ENCODE results near the gene TADA2B.

Gene TADA2B

GRCh38 chr4:7042503-7043283, 479 bp upstream of the TADA2B start:
- peak overlapping the region; percentile 91 for H3K4me3 ChIP-seq (ENCODE audit: low read length)
- H3K4me1 ChIP-seq (ENCODE audit: control insufficient read depth, insufficient read depth, low read length): peaks cover 34% of the 10 kb centered on the region
- H3K36me3 ChIP-seq (ENCODE audit: control insufficient read depth, insufficient read depth, low read length, severe bottlenecking): no peaks in the 10 kb centered on the region
- peak overlapping the region; percentile 87 for H3K9ac ChIP-seq (ENCODE audit: low read length)
- no peaks in the 10 kb centered on the region for H3K9me3 ChIP-seq (ENCODE audit: control insufficient read depth, low read length)
- H3K27me3 ChIP-seq (replicated peaks; ENCODE audit: control insufficient read depth, insufficient read depth, low read length): no peaks in the 10 kb centered on the region
- DNase-seq (ENCODE audit: low read depth): peak; percentile 99

GRCh38 chr4:7044137-7044930, 1.2 kb downstream of the TADA2B start:
- DNase-seq (ENCODE audit: low read depth): peak; percentile 34
- Histone ChIP-seq H3K9me3 (ENCODE audit: control insufficient read depth, low read length) (no peaks in the 10 kb centered on the region), H3K9ac (ENCODE audit: low read length) (peak overlapping the region; percentile 97), H3K4me1 (ENCODE audit: control insufficient read depth, insufficient read depth, low read length) (peaks cover 34% of the 10 kb centered on the region), H3K4me3 (ENCODE audit: low read length) (peak overlapping the region; percentile 91), H3K27me3 (replicated peaks; ENCODE audit: control insufficient read depth, insufficient read depth, low read length) (no peaks in the 10 kb centered on the region), H3K36me3 (ENCODE audit: control insufficient read depth, insufficient read depth, low read length, severe bottlenecking) (no peaks in the 10 kb centered on the region)

GRCh38 chr4:7045553-7045952, 2.4 kb downstream of the TADA2B start:
- H3K4me3 ChIP-seq (ENCODE audit: low read length): no peak overlapping the region
- no peak overlapping the region for H3K9ac ChIP-seq (ENCODE audit: low read length)
- peaks cover 34% of the 10 kb centered on the region for H3K4me1 ChIP-seq (ENCODE audit: control insufficient read depth, insufficient read depth, low read length)
- H3K27me3 ChIP-seq (replicated peaks; ENCODE audit: control insufficient read depth, insufficient read depth, low read length): no peaks in the 10 kb centered on the region
- H3K9me3 ChIP-seq (ENCODE audit: control insufficient read depth, low read length): no peaks in the 10 kb centered on the region
- H3K36me3 ChIP-seq (ENCODE audit: control insufficient read depth, insufficient read depth, low read length, severe bottlenecking): no peaks in the 10 kb centered on the region
- no peak for DNase-seq (ENCODE audit: low read depth)

- H3K27me3 ChIP-seq (replicated peaks; ENCODE audit: control insufficient read depth, insufficient read depth, low read length): no peaks in the 10 kb centered on the region
- no peak for DNase-seq (ENCODE audit: low read depth)
- no peaks in the 10 kb centered on the region for H3K9me3 ChIP-seq (ENCODE audit: control insufficient read depth, low read length)
- no peak overlapping the region for H3K4me3 ChIP-seq (ENCODE audit: low read length)
- H3K9ac ChIP-seq (ENCODE audit: low read length): no peak overlapping the region
- no peaks in the 10 kb centered on the region for H3K36me3 ChIP-seq (ENCODE audit: control insufficient read depth, insufficient read depth, low read length, severe bottlenecking)
- H3K4me1 ChIP-seq (ENCODE audit: control insufficient read depth, insufficient read depth, low read length): peaks cover 34% of the 10 kb centered on the region
Observed at GRCh38 chr4:7045961-7046921, 3.1 kb downstream of the TADA2B start.

- Histone ChIP-seq H3K9ac (ENCODE audit: low read length) (no peak overlapping the region), H3K27me3 (replicated peaks; ENCODE audit: control insufficient read depth, insufficient read depth, low read length) (no peaks in the 10 kb centered on the region), H3K4me1 (ENCODE audit: control insufficient read depth, insufficient read depth, low read length) (peaks cover 27% of the 10 kb centered on the region), H3K9me3 (ENCODE audit: control insufficient read depth, low read length) (no peaks in the 10 kb centered on the region), H3K36me3 (ENCODE audit: control insufficient read depth, insufficient read depth, low read length, severe bottlenecking) (no peaks in the 10 kb centered on the region), H3K4me3 (ENCODE audit: low read length) (no peak overlapping the region)
- no peak for DNase-seq (ENCODE audit: low read depth)
Observed at GRCh38 chr4:7046971-7047370, 3.8 kb downstream of the TADA2B start.

- no peak for DNase-seq (ENCODE audit: low read depth)
Observed at GRCh38 chr4:7048642-7049041, 5.5 kb downstream of the TADA2B start.

GRCh38 chr4:7049295-7049694, 6.1 kb downstream of the TADA2B start:
- Histone ChIP-seq H3K4me3 (ENCODE audit: low read length) (no peak overlapping the region), H3K27me3 (replicated peaks; ENCODE audit: control insufficient read depth, insufficient read depth, low read length) (no peaks in the 10 kb centered on the region), H3K9ac (ENCODE audit: low read length) (no peak overlapping the region), H3K36me3 (ENCODE audit: control insufficient read depth, insufficient read depth, low read length, severe bottlenecking) (peaks cover 4% of the 10 kb centered on the region), H3K9me3 (ENCODE audit: control insufficient read depth, low read length) (no peaks in the 10 kb centered on the region), H3K4me1 (ENCODE audit: control insufficient read depth, insufficient read depth, low read length) (peaks cover 24% of the 10 kb centered on the region)
- no peak for DNase-seq (ENCODE audit: low read depth)

More at GRCh38 chr4:7048642-7049041, 5.5 kb downstream of the TADA2B start:
- Histone ChIP-seq H3K4me1 (ENCODE audit: control insufficient read depth, insufficient read depth, low read length) (peaks cover 24% of the 10 kb centered on the region), H3K27me3 (replicated peaks; ENCODE audit: control insufficient read depth, insufficient read depth, low read length) (no peaks in the 10 kb centered on the region), H3K9me3 (ENCODE audit: control insufficient read depth, low read length) (no peaks in the 10 kb centered on the region), H3K9ac (ENCODE audit: low read length) (no peak overlapping the region), H3K4me3 (ENCODE audit: low read length) (no peak overlapping the region), H3K36me3 (ENCODE audit: control insufficient read depth, insufficient read depth, low read length, severe bottlenecking) (no peaks in the 10 kb centered on the region)

- no peak overlapping the region for H3K9ac ChIP-seq (ENCODE audit: low read length)
- no peaks in the 10 kb centered on the region for H3K27me3 ChIP-seq (replicated peaks; ENCODE audit: control insufficient read depth, insufficient read depth, low read length)
- peaks cover 21% of the 10 kb centered on the region for H3K4me1 ChIP-seq (ENCODE audit: control insufficient read depth, insufficient read depth, low read length)
- H3K36me3 ChIP-seq (ENCODE audit: control insufficient read depth, insufficient read depth, low read length, severe bottlenecking): peaks cover 9% of the 10 kb centered on the region
- H3K4me3 ChIP-seq (ENCODE audit: low read length): no peak overlapping the region
- DNase-seq (ENCODE audit: low read depth): no peak
- no peaks in the 10 kb centered on the region for H3K9me3 ChIP-seq (ENCODE audit: control insufficient read depth, low read length)
Observed at GRCh38 chr4:7049739-7050138, 6.6 kb downstream of the TADA2B start.

- Histone ChIP-seq H3K27me3 (replicated peaks; ENCODE audit: control insufficient read depth, insufficient read depth, low read length) (no peaks in the 10 kb centered on the region), H3K9ac (ENCODE audit: low read length) (no peak overlapping the region), H3K4me3 (ENCODE audit: low read length) (no peak overlapping the region), H3K4me1 (ENCODE audit: control insufficient read depth, insufficient read depth, low read length) (peaks cover 12% of the 10 kb centered on the region), H3K36me3 (ENCODE audit: control insufficient read depth, insufficient read depth, low read length, severe bottlenecking) (peaks cover 18% of the 10 kb centered on the region), H3K9me3 (ENCODE audit: control insufficient read depth, low read length) (no peaks in the 10 kb centered on the region)
- no peak for DNase-seq (ENCODE audit: low read depth)
Observed at GRCh38 chr4:7050481-7051143, 7.4 kb downstream of the TADA2B start.

- H3K36me3 ChIP-seq (ENCODE audit: control insufficient read depth, insufficient read depth, low read length, severe bottlenecking): peaks cover 23% of the 10 kb centered on the region
- no peak overlapping the region for H3K4me3 ChIP-seq (ENCODE audit: low read length)
- no peaks in the 10 kb centered on the region for H3K27me3 ChIP-seq (replicated peaks; ENCODE audit: control insufficient read depth, insufficient read depth, low read length)
- no peak for DNase-seq (ENCODE audit: low read depth)
- H3K4me1 ChIP-seq (ENCODE audit: control insufficient read depth, insufficient read depth, low read length): peaks cover 7% of the 10 kb centered on the region
- H3K9ac ChIP-seq (ENCODE audit: low read length): no peak overlapping the region
- H3K9me3 ChIP-seq (ENCODE audit: control insufficient read depth, low read length): no peaks in the 10 kb centered on the region
Observed at GRCh38 chr4:7051144-7051495, 7.9 kb downstream of the TADA2B start.
